PC-9 (cell line): Measurements from ENCODE around the gene TMEM132C.

Experiments used
- CTCF ChIP-seq: fragments of 200-600 bp; sonication (generic); conservative IDR thresholded peaks from 2 replicates; pipeline ENCODE4 v1.6.1; 2017; ENCODE audit warnings: mixed run types, antibody characterized with exemption, mild to moderate bottlenecking, moderate library complexity
- EZH2 ChIP-seq: fragments of 200-600 bp; sonication (generic); IDR thresholded peaks from 2 replicates; pipeline ENCODE4 v1.8.0; 2017; ENCODE audit warnings: antibody characterized with exemption, low read depth

GRCh38 chr12:128660532-128661225, 393.7 kb downstream of the TMEM132C start:
- TF ChIP-seq CTCF = no peak
- TF ChIP-seq EZH2 = no peak
